ENCODE data around the gene FILIP1. TPM values are rescaled to one million over a fixed set of nuclear protein-coding genes. Genes with fewer than 3 reads are reported as not detected.

Gene FILIP1
- total RNA-seq, 4 donors from 2014 or later: 57.5 to 123 (median 93.8) TPM

GRCh38 chr6:75368151-75368779, 125.3 kb downstream of the FILIP1 start:
- H3K36me3 ChIP-seq: no peaks in the 10 kb centered on the region
- H3K4me1 ChIP-seq: peaks cover 46 to 49% of the 10 kb centered on the region in 2 donors
- in situ Hi-C loops (cut with MboI; ENCODE audit: low sequenced_read_pairs in 4 of 4) (loop anchor here (5.0 to 10.0 kb wide), 4 partner anchors 101 to 139 kb away; partner anchors contain the start of gene FILIP1 (in 1 of the 4)), intact Hi-C loops (cut with DNase I; ENCODE audit: low total_unique reads) (loop anchor here (1.0 to 5.0 kb wide), 6 partner anchors 34 to 158 kb away; partner anchors contain the start of gene FILIP1)
- no peak overlapping the region for H3K4me3 ChIP-seq
- TF ChIP-seq CTCF (IDR thresholded peaks at IDR 0.05 in 4 of 5, conservative IDR thresholded peaks at IDR 0.05 in 1 of 5): peak; percentile 60 to 71 (median 64)
- TF ChIP-seq POLR2A (IDR thresholded peaks at IDR 0.05): no peak
- H3K27me3 ChIP-seq: no peaks in the 10 kb centered on the region
- no peaks in the 10 kb centered on the region for H3K9me3 ChIP-seq
- ATAC-seq (peak; percentile 86 to 92), DNase-seq (peak; percentile 51 to 77)
- peak overlapping the region; percentile 68 to 84 (median 76) for H3K27ac ChIP-seq

GRCh38 chr6:75363304-75363703, 130.3 kb downstream of the FILIP1 start:
- intact Hi-C loops (cut with DNase I; ENCODE audit: low total_unique reads): no loop called here
- H3K4me1 ChIP-seq: peaks cover 16 to 27% of the 10 kb centered on the region in 2 donors

GRCh38 chr6:75353644-75354043, 140.0 kb downstream of the FILIP1 start:
- ATAC-seq: no peak
- peaks cover 0 to 22% of the 10 kb centered on the region in 2 donors for H3K36me3 ChIP-seq
- no peaks in the 10 kb centered on the region for H3K4me1 ChIP-seq
- intact Hi-C loops (cut with DNase I; ENCODE audit: low total_unique reads) (no loop called here), in situ Hi-C loops (cut with MboI; ENCODE audit: low sequenced_read_pairs in 4 of 4) (no loop called here)
- H3K4me3 ChIP-seq: no peak overlapping the region
- DNase-seq: no peak
- no peak overlapping the region for H3K27ac ChIP-seq
- H3K27me3 ChIP-seq: no peaks in the 10 kb centered on the region
- TF ChIP-seq CTCF (IDR thresholded peaks at IDR 0.05 in 4 of 5, conservative IDR thresholded peaks at IDR 0.05 in 1 of 5) (no peak), POLR2A (IDR thresholded peaks at IDR 0.05) (no peak)
- H3K9me3 ChIP-seq: no peaks in the 10 kb centered on the region

More at GRCh38 chr6:75363304-75363703, 130.3 kb downstream of the FILIP1 start:
- Histone ChIP-seq H3K4me3 (no peak overlapping the region), H3K36me3 (peaks cover 0 to 29% of the 10 kb centered on the region in 2 donors), H3K9me3 (no peaks in the 10 kb centered on the region), H3K27ac (no peak overlapping the region), H3K27me3 (no peaks in the 10 kb centered on the region)
- in situ Hi-C loops (cut with MboI; ENCODE audit: low sequenced_read_pairs in 4 of 4): loop anchor here in 1 of 4 donors (10.0 kb wide), 1 partner anchor 131 kb away; the partner anchor contains the start of gene FILIP1
- ATAC-seq (no peak), DNase-seq (no peak)
- TF ChIP-seq CTCF (IDR thresholded peaks at IDR 0.05 in 4 of 5, conservative IDR thresholded peaks at IDR 0.05 in 1 of 5) (no peak), POLR2A (IDR thresholded peaks at IDR 0.05) (no peak)

- Histone ChIP-seq H3K36me3 (peaks cover 0 to 21% of the 10 kb centered on the region in 2 donors), H3K27ac (no peak overlapping the region), H3K4me1 (peaks cover 0 to 4% of the 10 kb centered on the region in 2 donors), H3K4me3 (no peak overlapping the region), H3K9me3 (no peaks in the 10 kb centered on the region), H3K27me3 (no peaks in the 10 kb centered on the region)
- in situ Hi-C loops (cut with MboI; ENCODE audit: low sequenced_read_pairs in 4 of 4) (no loop called here), intact Hi-C loops (cut with DNase I; ENCODE audit: low total_unique reads) (no loop called here)
- no peak for DNase-seq
- no peak for TF ChIP-seq POLR2A (IDR thresholded peaks at IDR 0.05)
- no peak for TF ChIP-seq CTCF (IDR thresholded peaks at IDR 0.05 in 4 of 5, conservative IDR thresholded peaks at IDR 0.05 in 1 of 5)
- no peak for ATAC-seq
These were observed 142.0 kb downstream of the FILIP1 start for GRCh38 chr6:75351570-75351969.
